Lung (tissue), 12 donors: ENCODE results near the gene ST3GAL5. TPM values are rescaled to one million over a fixed set of nuclear protein-coding genes. Genes with fewer than 3 reads are reported as not detected.

Experiments used
- ATAC-seq: fragments of 200-7000 bp; cut with Tn5 transposase; one replicate; pipeline ENCODE4 v1.9.1; 2020; ENCODE audit warnings: moderate number of reproducible peaks; ENCODE audit not compliant: insufficient read depth, low FRiP score
- DNase-seq, 3 donors: peaks; one replicate each; pipeline ENCODE4 v3.0.0-alpha.2; 2013 to 2017
- H3K27ac ChIP-seq, 2 donors: one replicate each; pipeline ENCODE4 v1.5.1; 2013; ENCODE audit warnings: mild to moderate bottlenecking in 2 of 2, moderate library complexity in 2 of 2, control low read depth in 1 of 2, inconsistent platforms in 1 of 2, low read depth in 1 of 2, low read length in 1 of 2
- H3K27me3 ChIP-seq, 3 donors: one replicate each; pipeline ENCODE4 v1.5.1; 2013; ENCODE audit warnings: low read length in 2 of 3; ENCODE audit not compliant: control insufficient read depth in 3 of 3, insufficient read depth in 3 of 3
- H3K36me3 ChIP-seq, 4 donors: one replicate each; pipeline ENCODE4 v1.5.1; 2013; ENCODE audit warnings: low read length in 4 of 4, mild to moderate bottlenecking in 1 of 4, moderate library complexity in 1 of 4; ENCODE audit not compliant: control insufficient read depth in 4 of 4, insufficient read depth in 4 of 4
- H3K4me1 ChIP-seq, 5 donors: one replicate each; pipeline ENCODE4 v1.5.1; 2013; ENCODE audit warnings: low read length in 5 of 5, mild to moderate bottlenecking in 2 of 5, moderate library complexity in 1 of 5; ENCODE audit not compliant: control insufficient read depth in 5 of 5, insufficient read depth in 5 of 5
- H3K4me3 ChIP-seq: one replicate; pipeline ENCODE4 v1.5.1; 2013; ENCODE audit warnings: mild to moderate bottlenecking, control low read depth, moderate library complexity
- H3K9ac ChIP-seq, 2 donors: one replicate each; pipeline ENCODE4 v1.5.1; 2013; ENCODE audit warnings: low read length in 2 of 2, control low read depth in 1 of 2; ENCODE audit not compliant: insufficient read depth in 1 of 2
- H3K9me3 ChIP-seq, 4 donors: one replicate each; pipeline ENCODE4 v1.5.1; 2013; ENCODE audit warnings: low read length in 3 of 4, mild to moderate bottlenecking in 1 of 4, moderate library complexity in 1 of 4; ENCODE audit not compliant: control insufficient read depth in 4 of 4, insufficient read depth in 3 of 4
- WGBS, 2 donors: extraction: QIAGEN DNeasy Blood & Tissue Kit; methylation state at CpG; one replicate each; pipeline ENCODE4 v1.1.7; 2013; 5-methylcytosine and 5-hydroxymethylcytosine counted together
- polyA plus RNA-seq, 2 donors: library from polyadenylated mRNA; stranded (reverse); fragments of 200-250 nt; gene quantifications; one replicate each; pipeline ENCODE4 v1.2.1, GENCODE V29; 2013
- total RNA-seq, 2 donors: library from RNA; depleted of rRNA in 1 of 2; stranded (reverse); fragments of >200 nt in 1 of 2; gene quantifications; one replicate each; pipeline ENCODE4 v1.2.1, GENCODE V29; 2014 to 2021
- TF ChIP-seq, protein P1 (sequence below): IDR thresholded peaks from 2 replicates; pipeline ENCODE4 v1.5.1; 2012; ENCODE audit warnings: mild to moderate bottlenecking; ENCODE audit errors: control extremely low read depth, extremely low read depth
- donor health status: control.
- donor health status: control.
- donor health status: Bipolar disorder and iron deficiency.
- donor health status: healthy.
- donor health status: DM: yes; HTN: yes; CAD: no.

Gene ST3GAL5
- total and polyA plus RNA-seq, 4 donors: 31.1 to 149 (median 64.4) TPM

DNA sequence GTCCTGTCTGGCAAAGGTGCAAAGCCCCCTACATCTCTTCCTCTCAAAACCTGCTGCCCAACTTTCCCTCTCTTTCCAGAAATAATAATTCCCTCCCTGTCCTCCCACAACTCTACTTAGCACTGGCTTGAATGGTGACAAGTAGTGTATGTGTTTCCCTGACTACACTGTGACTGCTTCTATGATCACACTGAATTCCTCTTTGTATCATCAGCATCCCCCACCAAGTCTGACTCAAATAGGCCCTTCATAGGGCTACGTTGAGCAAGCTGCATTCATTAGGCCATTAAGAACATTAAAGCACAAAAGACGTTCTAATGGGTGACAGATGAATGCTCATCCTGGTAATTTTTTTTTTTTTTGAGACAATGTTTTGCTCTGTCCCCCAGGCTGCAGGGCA is 13.7 kb upstream of the ST3GAL5 start:
- H3K9ac ChIP-seq: no peak overlapping the region
- TF ChIP-seq, protein P1, sequence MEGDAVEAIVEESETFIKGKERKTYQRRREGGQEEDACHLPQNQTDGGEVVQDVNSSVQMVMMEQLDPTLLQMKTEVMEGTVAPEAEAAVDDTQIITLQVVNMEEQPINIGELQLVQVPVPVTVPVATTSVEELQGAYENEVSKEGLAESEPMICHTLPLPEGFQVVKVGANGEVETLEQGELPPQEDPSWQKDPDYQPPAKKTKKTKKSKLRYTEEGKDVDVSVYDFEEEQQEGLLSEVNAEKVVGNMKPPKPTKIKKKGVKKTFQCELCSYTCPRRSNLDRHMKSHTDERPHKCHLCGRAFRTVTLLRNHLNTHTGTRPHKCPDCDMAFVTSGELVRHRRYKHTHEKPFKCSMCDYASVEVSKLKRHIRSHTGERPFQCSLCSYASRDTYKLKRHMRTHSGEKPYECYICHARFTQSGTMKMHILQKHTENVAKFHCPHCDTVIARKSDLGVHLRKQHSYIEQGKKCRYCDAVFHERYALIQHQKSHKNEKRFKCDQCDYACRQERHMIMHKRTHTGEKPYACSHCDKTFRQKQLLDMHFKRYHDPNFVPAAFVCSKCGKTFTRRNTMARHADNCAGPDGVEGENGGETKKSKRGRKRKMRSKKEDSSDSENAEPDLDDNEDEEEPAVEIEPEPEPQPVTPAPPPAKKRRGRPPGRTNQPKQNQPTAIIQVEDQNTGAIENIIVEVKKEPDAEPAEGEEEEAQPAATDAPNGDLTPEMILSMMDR: no peak
- peaks cover 0 to 2% (median 0%) of the 10 kb centered on the region in 4 donors for H3K36me3 ChIP-seq
- peaks cover 0 to 9% (median 3%) of the 10 kb centered on the region in 5 donors for H3K4me1 ChIP-seq
- no peaks in the 10 kb centered on the region for H3K9me3 ChIP-seq
- ATAC-seq (no peak), DNase-seq (no peak)
- WGBS, 2 donors: 64 to 71% methylated on average over 2 of the region's 2 CpGs
- no peak overlapping the region for H3K4me3 ChIP-seq
- no peak overlapping the region for H3K27ac ChIP-seq
- H3K27me3 ChIP-seq: no peaks in the 10 kb centered on the region

- TF ChIP-seq, protein P1: no peak
- Histone ChIP-seq H3K9ac (no peak overlapping the region), H3K27me3 (no peaks in the 10 kb centered on the region), H3K9me3 (no peaks in the 10 kb centered on the region), H3K36me3 (peaks cover 0 to 2% (median 0%) of the 10 kb centered on the region in 4 donors), H3K27ac (no peak overlapping the region), H3K4me1 (peaks cover 0 to 9% (median 3%) of the 10 kb centered on the region in 5 donors), H3K4me3 (no peak overlapping the region)
- 73 to 79% methylated on average over 2 of the region's 2 CpGs for WGBS, 2 donors
- DNase-seq: no peak
- no peak for ATAC-seq
Observed at GRCh38 chr2:85901155-85901554, 12.4 kb upstream of the ST3GAL5 start.

DNA sequence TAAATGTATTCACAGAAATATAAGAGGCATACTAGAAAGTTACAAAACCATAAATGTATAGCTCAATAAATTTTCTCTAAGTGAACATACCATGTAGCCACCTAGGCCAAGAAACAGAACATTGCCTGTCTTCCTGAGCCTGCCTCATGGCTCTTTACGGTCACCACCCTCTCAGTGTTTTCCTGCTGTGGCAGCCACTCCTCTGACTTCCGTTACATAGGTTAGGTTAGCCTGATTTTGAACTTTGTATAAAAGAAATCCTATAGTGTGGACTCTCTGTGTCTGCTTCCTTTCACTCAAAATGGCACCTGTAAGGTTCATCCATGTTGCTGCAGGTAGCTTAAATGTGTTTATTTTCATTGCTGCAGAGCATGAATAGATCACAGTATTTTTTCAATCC is 11.6 kb upstream of the ST3GAL5 start:
- peaks cover 0 to 5% (median under 1%) of the 10 kb centered on the region in 5 donors for H3K4me1 ChIP-seq

More for the DNA sequence above, 11.6 kb upstream of the ST3GAL5 start:
- DNase-seq (no peak), ATAC-seq (no peak)
- WGBS, 2 donors: 89 to 95% methylated on average over 2 of the region's 2 CpGs
- H3K27ac ChIP-seq: no peak overlapping the region
- no peaks in the 10 kb centered on the region for H3K27me3 ChIP-seq
- peaks cover 0 to 2% (median 0%) of the 10 kb centered on the region in 4 donors for H3K36me3 ChIP-seq
- no peak overlapping the region for H3K4me3 ChIP-seq
- H3K9ac ChIP-seq: no peak overlapping the region
- TF ChIP-seq, protein P1: no peak
- no peaks in the 10 kb centered on the region for H3K9me3 ChIP-seq
